K562 (cell line): ENCODE results near the gene OR52J3. TPM values are rescaled to one million over a fixed set of nuclear protein-coding genes. Genes with fewer than 3 reads are reported as not detected.
A peak's percentile ranks its signal among the peaks of the same experiment; 100 is the strongest.

ENCODE experiments used
- ATAC-seq: fragments of 200-7000 bp; cut with Tn5 transposase; 3 replicates; pipeline ENCODE4 v1.9.1; 2020; ENCODE audit warnings: moderate library complexity
- BruUV-seq: library from RNA; stranded (reverse); fragments of 400-500 nt; replicated peaks from 2 replicates; lab custom pipeline; 2021; lab: Mats Ljungman, UMichigan
- CTCF ChIA-PET: fragments of 300-600 bp; formaldehyde crosslinking; extraction: SDS; loops from one replicate; lab custom pipeline; 2021; ENCODE audit warnings: low intra/inter-chr PET ratio; lab: Yijun Ruan, JAX
- POLR2A ChIA-PET: fragments of 300-600, 350-650 bp; sonication (Branson Sonifier 250); formaldehyde crosslinking; extraction: SDS; loops from one replicate; lab custom pipeline; 2021; ENCODE audit warnings: antibody characterized with exemption, inconsistent platforms; lab: Yijun Ruan, JAX
- DNase-seq, 4 experiments: peaks; one replicate each; pipeline versions ENCODE4 v3.0.0 to v3.0.0-alpha.2; 2011 to 2018; ENCODE audit warnings: low spot score in 3 of 4, mixed read lengths in 3 of 4; ENCODE audit errors: extremely low read depth in 1 of 4
- FAIRE-seq: peaks from 2 replicates; lab custom pipeline; 2011; peaks lifted over from hg19 to GRCh38; lab: Jason Lieb, UNC
- H2AFZ ChIP-seq: 2 replicates; pipeline ENCODE4 v1.6.0; 2011; ENCODE audit warnings: low read depth, low read length, control low read depth, inconsistent platforms
- H3K27ac ChIP-seq: fragments of 200-600 bp; 3 replicates; pipeline ENCODE4 v1.8.0; 2011; ENCODE audit warnings: low read depth, mild to moderate bottlenecking, control low read depth, inconsistent platforms, low read length, moderate library complexity, mixed read lengths; ENCODE audit errors: extremely low read depth
- H3K27me3 ChIP-seq, 2 experiments: fragments of 300-600 bp in 1 of 2; 2 replicates in 1 of 2; 3 replicates in 1 of 2; pipeline versions ENCODE4 v1.6.0 to v1.8.0; 2011; ENCODE audit warnings: inconsistent platforms in 2 of 2, low read length in 2 of 2, mild to moderate bottlenecking in 1 of 2, mixed read lengths in 1 of 2, moderate library complexity in 1 of 2; ENCODE audit not compliant: control insufficient read depth in 2 of 2, insufficient read depth in 2 of 2
- H3K36me3 ChIP-seq: fragments of 300-600 bp; 3 replicates; pipeline ENCODE4 v1.8.0; 2011; ENCODE audit warnings: mild to moderate bottlenecking, low read length, inconsistent platforms; ENCODE audit not compliant: control insufficient read depth, insufficient read depth
- H3K4me1 ChIP-seq, 2 experiments: fragments of 200-600 bp in 1 of 2; replicated peaks in 1 of 2; 2 replicates in 1 of 2; 3 replicates in 1 of 2; pipeline versions ENCODE4 v1.5.1 to v1.8.0; 2011; ENCODE audit warnings: inconsistent platforms in 2 of 2, low read length in 2 of 2, mild to moderate bottlenecking in 1 of 2, mixed read lengths in 1 of 2, moderate library complexity in 1 of 2; ENCODE audit not compliant: control insufficient read depth in 2 of 2, insufficient read depth in 2 of 2
- H3K4me2 ChIP-seq: 2 replicates; pipeline ENCODE4 v1.6.1; 2011; ENCODE audit warnings: low read length, control low read depth, inconsistent platforms, mixed read lengths; ENCODE audit not compliant: insufficient read depth
- H3K4me3 ChIP-seq: fragments of 200-600 bp; sonication (generic), shearing (Covaris generic); 2 replicates; pipeline ENCODE4 v1.5.1; 2016; ENCODE audit warnings: control low read depth, inconsistent platforms
- H3K79me2 ChIP-seq: fragments of 200-600 bp; 3 replicates; pipeline ENCODE4 v1.8.0; 2011; ENCODE audit warnings: low read length, inconsistent platforms; ENCODE audit not compliant: control insufficient read depth, insufficient read depth
- H3K9ac ChIP-seq, 2 experiments: 2 replicates each; pipeline versions ENCODE4 v1.6.0 to v1.6.1; 2011; ENCODE audit warnings: low read depth in 2 of 2, low read length in 2 of 2, control low read depth in 1 of 2, inconsistent platforms in 1 of 2, mild to moderate bottlenecking in 1 of 2, mixed read lengths in 1 of 2; ENCODE audit not compliant: insufficient read depth in 1 of 2
- H3K9me1 ChIP-seq: one replicate; pipeline ENCODE4 v1.6.0; 2011; ENCODE audit warnings: inconsistent platforms, mild to moderate bottlenecking, low read length, moderate library complexity; ENCODE audit not compliant: control insufficient read depth, insufficient read depth
- H3K9me3 ChIP-seq: replicated peaks from 2 replicates; pipeline ENCODE4 v1.5.1; 2011; ENCODE audit warnings: low read depth, low read length, inconsistent platforms; ENCODE audit not compliant: control insufficient read depth, insufficient read depth
- H4K20me1 ChIP-seq: replicated peaks from 2 replicates; pipeline ENCODE4 v1.6.1; 2011; ENCODE audit warnings: low read length, inconsistent platforms, mixed read lengths; ENCODE audit not compliant: control insufficient read depth, insufficient read depth
- C11orf30 ChIP-seq: fragments of 450-650 bp; IDR thresholded peaks from 2 replicates; pipeline ENCODE4 v1.6.1; 2016; ENCODE audit warnings: low read depth, mild to moderate bottlenecking
- E2F8 ChIP-seq: fragments of 450-650 bp; IDR thresholded peaks from 2 replicates; pipeline ENCODE4 v1.7.1; 2018; ENCODE audit warnings: mild to moderate bottlenecking, low read depth; ENCODE audit not compliant: partially characterized antibody
- HDAC2 ChIP-seq: fragments of 450-650 bp; IDR thresholded peaks from 2 replicates; pipeline ENCODE4 v1.6.1; 2016; ENCODE audit warnings: mild to moderate bottlenecking
- MAFF ChIP-seq: IDR thresholded peaks from 2 replicates; pipeline ENCODE4 v1.6.1; 2012; ENCODE audit warnings: low read length, improper control_type of control experiment
- MAFG ChIP-seq: fragments of 450-650 bp; conservative IDR thresholded peaks from 2 replicates; pipeline ENCODE4 v1.6.1; 2016; ENCODE audit warnings: missing genetic modification characterization, missing compliant biosample characterization
- MCM2 ChIP-seq: fragments of 450-650 bp; IDR thresholded peaks from 2 replicates; pipeline ENCODE4 v1.6.1; 2017; ENCODE audit warnings: low read depth, mild to moderate bottlenecking
- MGA ChIP-seq: fragments of 450-650 bp; IDR thresholded peaks from 2 replicates; pipeline ENCODE4 v1.6.1; 2016; ENCODE audit warnings: mild to moderate bottlenecking, moderate library complexity
- PTRF ChIP-seq: fragments of 450-650 bp; IDR thresholded peaks from 2 replicates; pipeline ENCODE4 v1.6.1; 2016; ENCODE audit warnings: mild to moderate bottlenecking, missing genetic modification characterization, missing compliant biosample characterization
- ZNF316 ChIP-seq: fragments of 450-650 bp; IDR thresholded peaks from 2 replicates; pipeline ENCODE4 v1.6.1; 2016
- ZNF696 ChIP-seq: fragments of 250-450 bp; sonication (Bioruptor Pico); conservative IDR thresholded peaks from 2 replicates; pipeline ENCODE4 v1.4.0; 2020; ENCODE audit warnings: mild to moderate bottlenecking, moderate library complexity
- WGBS: fragments of 100-300 bp; shearing (Covaris generic); methylation state at CpG from one replicate; pipeline ENCODE4 v1.1.6; 2016; ENCODE audit warnings: low coverage, mixed read lengths; ENCODE audit not compliant: insufficient coverage; ENCODE audit errors: missing lambda C conversion rate; 5-methylcytosine and 5-hydroxymethylcytosine counted together
- in situ Hi-C: fragments of 300-500 bp; cut with MboI; formaldehyde crosslinking; loops from 4 replicates; pipeline ENCODE4 v1.15.0; 2018; ENCODE audit warnings: inconsistent platforms, mixed read lengths
- intact Hi-C: fragments of 100-400 bp; cut with micrococcal nuclease; formaldehyde crosslinking; loops from 2 replicates; pipeline ENCODE4 v1.14.2; 2022
- polyA plus RNA-seq, 8 experiments: library from polyadenylated mRNA; depleted of rRNA in 4 of 8; stranded (reverse) in 5 of 8; unstranded in 3 of 8; fragments of >200 nt; fragmentation: Nextera tagmentation in 2 of 8; fragmentation: Illumina TruSeq in 1 of 8; extraction: Ambion mirVana in 2 of 8; extraction: Trizol in 1 of 8; gene quantifications; 2 replicates each; pipeline versions ENCODE4 v1.2.1 to v1.2.3, GENCODE V29; 2011 to 2014; ENCODE audit warnings: inconsistent platforms in 1 of 8, missing spikeins in 1 of 8
- total RNA-seq, 7 experiments: library from RNA; depleted of rRNA in 6 of 7; stranded (reverse); fragments of >200 nt in 6 of 7; fragmentation: Illumina TruSeq in 2 of 7; extraction: Trizol in 2 of 7; gene quantifications; 2 replicates each; pipeline versions ENCODE4 v1.2.1 to v1.2.3, GENCODE V29; 2011 to 2021; ENCODE audit warnings: low replicate concordance in 1 of 7

Gene OR52J3
- total and polyA plus RNA-seq, 9 of the 15 experiments (the other 6 are each of a cell fraction or from before 2014, with no cell fraction given), result not detected

- H3K9ac ChIP-seq, result no peak overlapping the region
- ChIA-PET CTCF (no interaction called here), POLR2A (no interaction called here)
- no peak for DNase-seq
- H2AFZ ChIP-seq, result peak overlapping the region; percentile 19; the same call in 1 of the 2 replicates
- no peaks in the 10 kb centered on the region for H3K36me3 ChIP-seq
- BruUV-seq, result no TSS peak
- FAIRE-seq, result no peak
- no peak for ATAC-seq
- WGBS, result 0% methylated on average over 2 of the region's 2 CpGs
- H4K20me1 ChIP-seq, result no peaks in the 10 kb centered on the region
- H3K9me1 ChIP-seq, result no peaks in the 10 kb centered on the region
- intact Hi-C loops (no loop called here), in situ Hi-C loops (no loop called here)
- H3K4me2 ChIP-seq, result no peak overlapping the region
- peaks cover 2 to 5% of the 10 kb centered on the region in 2 experiments; a peak in 2 of 5 replicates for H3K27me3 ChIP-seq
- H3K4me3 ChIP-seq, result no peak overlapping the region
- no peaks in the 10 kb centered on the region for H3K9me3 ChIP-seq
- no peaks in the 10 kb centered on the region for H3K4me1 ChIP-seq
- no peak overlapping the region for H3K27ac ChIP-seq
- H3K79me2 ChIP-seq, result no peaks in the 10 kb centered on the region
- peak; percentile 72 for TF ChIP-seq ZNF316
- TF ChIP-seq ZNF696 (CRISPR knock-in tag), result no peak
- TF ChIP-seq C11orf30, result peak; percentile 66
- no peak for TF ChIP-seq MGA
- no peak for TF ChIP-seq MCM2
- peak; percentile 56 for TF ChIP-seq MAFG (tag)
- TF ChIP-seq PTRF, result no peak
- no peak for TF ChIP-seq E2F8
- TF ChIP-seq MAFF, result peak; percentile 70
- TF ChIP-seq HDAC2, result no peak
These were observed 8.4 kb upstream of the OR52J3 start for GRCh38 chr11:5037926-5038325.
